Measurements from ENCODE around the gene CDX2.

Gene CDX2

GRCh38 chr13:27928353-27928804, 40.7 kb downstream of the CDX2 start:
- no peak for DNase-seq

GRCh38 chr13:27927444-27928352, 41.4 kb downstream of the CDX2 start:
- DNase-seq = no peak

- no peak for DNase-seq
Observed at GRCh38 chr13:27926644-27927434, 42.3 kb downstream of the CDX2 start.

GRCh38 chr13:27925220-27925991, 43.7 kb downstream of the CDX2 start:
- no peak for DNase-seq

GRCh38 chr13:27924529-27925141, 44.5 kb downstream of the CDX2 start:
- DNase-seq = no peak

- DNase-seq = no peak
Observed at GRCh38 chr13:27923794-27924528, 45.2 kb downstream of the CDX2 start.

- no peak for DNase-seq
Observed at GRCh38 chr13:27922883-27923612, 46.1 kb downstream of the CDX2 start.

GRCh38 chr13:27921961-27922882, 46.9 kb downstream of the CDX2 start:
- DNase-seq = no peak

GRCh38 chr13:27921421-27921960, 47.6 kb downstream of the CDX2 start:
- no peak for DNase-seq

GRCh38 chr13:27920677-27921420, 48.3 kb downstream of the CDX2 start:
- no peak for DNase-seq

- no peak for DNase-seq
Observed at GRCh38 chr13:27919934-27920676, 49.0 kb downstream of the CDX2 start, which contains the start of gene PDX1. PDX1 (plus strand) TSS chr13:27920000; CDS start chr13:27920139, 139 bp downstream.

- no peak for DNase-seq
Observed at GRCh38 chr13:27919659-27919933, 49.5 kb downstream of the CDX2 start.

GRCh38 chr13:27918918-27919658, 50.0 kb downstream of the CDX2 start:
- no peak for DNase-seq

- no peak for DNase-seq
Observed at GRCh38 chr13:27918041-27918917, 50.8 kb downstream of the CDX2 start.

- DNase-seq = no peak
Observed at GRCh38 chr13:27917121-27917947, 51.8 kb downstream of the CDX2 start.
